Choroid plexus epithelial cell (primary cell): ENCODE data around the gene PAQR9.

Source experiments
- DNase-seq: peaks from one replicate; pipeline ENCODE4 v3.0.0-alpha.2; 2010; ENCODE audit warnings: low read depth
- H3K4me3 ChIP-seq: 2 replicates; pipeline ENCODE4 v1.5.1; 2011; ENCODE audit warnings: low read depth, mild to moderate bottlenecking, control low read depth, low read length, moderate library complexity
- CTCF ChIP-seq: conservative IDR thresholded peaks from 2 replicates; pipeline ENCODE4 v1.5.1; 2011; ENCODE audit warnings: low read depth, mild to moderate bottlenecking, control low read depth, inconsistent platforms, low read length, moderate library complexity

PAQR9 gene

GRCh38 chr3:142926368-142926944 is 37.0 kb downstream of the PAQR9 start:
- TF ChIP-seq CTCF, result no peak
- no peak overlapping the region for H3K4me3 ChIP-seq

GRCh38 chr3:142925140-142925539 is 38.3 kb downstream of the PAQR9 start:
- no peak for DNase-seq
- no peak for TF ChIP-seq CTCF
- H3K4me3 ChIP-seq, result no peak overlapping the region

More at GRCh38 chr3:142926368-142926944, 37.0 kb downstream of the PAQR9 start:
- no peak for DNase-seq

- H3K4me3 ChIP-seq, result no peak overlapping the region
- TF ChIP-seq CTCF, result no peak
- DNase-seq, result no peak
Observed at GRCh38 chr3:142923694-142924093, 39.8 kb downstream of the PAQR9 start.

- no peak for DNase-seq
- H3K4me3 ChIP-seq, result no peak overlapping the region
- TF ChIP-seq CTCF, result no peak
Observed at GRCh38 chr3:142916605-142917004, 46.9 kb downstream of the PAQR9 start.

GRCh38 chr3:142915636-142916035 is 47.8 kb downstream of the PAQR9 start:
- H3K4me3 ChIP-seq, result no peak overlapping the region
- TF ChIP-seq CTCF, result no peak
- DNase-seq, result no peak

- no peak overlapping the region for H3K4me3 ChIP-seq
- no peak for DNase-seq
- no peak for TF ChIP-seq CTCF
Observed at GRCh38 chr3:142914286-142914811, 49.1 kb downstream of the PAQR9 start.

- H3K4me3 ChIP-seq, result no peak overlapping the region
- TF ChIP-seq CTCF, result no peak
- DNase-seq, result no peak
Observed at GRCh38 chr3:142913432-142913831, 50.0 kb downstream of the PAQR9 start.
